Parietal lobe (tissue), 2 donors: ENCODE results near the gene SGCD. TPM values are rescaled to one million over a fixed set of nuclear protein-coding genes. Genes with fewer than 3 reads are reported as not detected.

Source experiments
- small RNA-seq: library from RNA; depleted of rRNA; stranded (forward); fragments of <200 nt; gene quantifications from one replicate; pipeline ENCODE3, GENCODE V24; 2014; ENCODE audit warnings: low replicate concordance
- total RNA-seq: library from RNA; depleted of rRNA; stranded (reverse); fragments of >200 nt; gene quantifications from one replicate; pipeline ENCODE4 v1.2.3, GENCODE V29; 2014

The SGCD gene
- 7.8 TPM for total RNA-seq

GRCh38 chr5:156326718-156327259, at the start of gene SGCD:
Gene SGCD, plus strand, starts transcription at chr5:156327164.

Small RNA genes lying within 50 kb of the gene (small RNA-seq; reads per million reads assigned to genes)
- gene AC027308.1 (not detected), gene RNU6-556P (not detected)
